Trophoblast cell (in vitro differentiated cells and primary cell): ENCODE results near the gene PCNT.

Experiments
- DNase-seq, 2 donors: peaks; one replicate each; pipeline ENCODE4 v3.0.0-alpha.2; 2016
- H2AFZ ChIP-seq: 2 replicates; pipeline ENCODE4 v1.6.1; 2013; ENCODE audit warnings: low read length, moderate library complexity, mild to moderate bottlenecking; ENCODE audit not compliant: insufficient read depth, poor library complexity
- H2AK5ac ChIP-seq: 2 replicates; pipeline ENCODE4 v1.6.1; 2013; ENCODE audit warnings: mild to moderate bottlenecking, low read length
- H2BK120ac ChIP-seq: 2 replicates; pipeline ENCODE4 v1.6.1; 2013; ENCODE audit warnings: low read length, mild to moderate bottlenecking, moderate library complexity; ENCODE audit not compliant: insufficient read depth, poor library complexity
- H2BK12ac ChIP-seq: 2 replicates; pipeline ENCODE4 v1.6.1; 2013; ENCODE audit warnings: mild to moderate bottlenecking, low read length, moderate library complexity
- H2BK5ac ChIP-seq: 2 replicates; pipeline ENCODE4 v1.6.1; 2013; ENCODE audit warnings: low read length, low read depth, moderate library complexity, mild to moderate bottlenecking; ENCODE audit not compliant: poor library complexity
- H3K14ac ChIP-seq: 2 replicates; pipeline ENCODE4 v1.6.1; 2013; ENCODE audit warnings: mild to moderate bottlenecking, low read length
- H3K18ac ChIP-seq: 2 replicates; pipeline ENCODE4 v1.6.1; 2013; ENCODE audit warnings: mild to moderate bottlenecking, low read length
- H3K23ac ChIP-seq: 2 replicates; pipeline ENCODE4 v1.6.1; 2013; ENCODE audit warnings: low read length
- H3K27ac ChIP-seq: 2 replicates; pipeline ENCODE4 v1.5.1; 2013; ENCODE audit warnings: low read depth, mild to moderate bottlenecking, inconsistent platforms, low read length, moderate library complexity
- H3K27me3 ChIP-seq: 2 replicates; pipeline ENCODE4 v1.6.1; 2013; ENCODE audit warnings: inconsistent platforms, mild to moderate bottlenecking, low read length, moderate library complexity; ENCODE audit not compliant: insufficient read depth
- H3K36me3 ChIP-seq, 2 experiments: 1 replicate in 1 of 2; 2 replicates in 1 of 2; pipeline ENCODE4 v1.6.1; 2013; ENCODE audit warnings: low read length in 2 of 2, mild to moderate bottlenecking in 2 of 2, moderate library complexity in 1 of 2; ENCODE audit not compliant: insufficient read depth in 2 of 2, control insufficient read depth in 1 of 2
- H3K4ac ChIP-seq: 2 replicates; pipeline ENCODE4 v1.6.1; 2013; ENCODE audit warnings: low read depth, mild to moderate bottlenecking, low read length, moderate library complexity
- H3K4me1 ChIP-seq, 2 experiments: 1 replicate in 1 of 2; 2 replicates in 1 of 2; pipeline ENCODE4 v1.6.1; 2013; ENCODE audit warnings: low read length in 2 of 2, mild to moderate bottlenecking in 2 of 2, moderate library complexity in 1 of 2; ENCODE audit not compliant: insufficient read depth in 2 of 2, control insufficient read depth in 1 of 2
- H3K4me2 ChIP-seq: 2 replicates; pipeline ENCODE4 v1.6.1; 2013; ENCODE audit warnings: inconsistent platforms, mild to moderate bottlenecking, low read length, moderate library complexity
- H3K4me3 ChIP-seq: 2 replicates; pipeline ENCODE4 v1.5.1; 2013; ENCODE audit warnings: mild to moderate bottlenecking, low read depth, low read length, inconsistent platforms
- H3K79me1 ChIP-seq: one replicate; pipeline ENCODE4 v1.6.1; 2013; ENCODE audit warnings: low read length
- H3K79me2 ChIP-seq: 2 replicates; pipeline ENCODE4 v1.6.1; 2013; ENCODE audit warnings: low read length, mild to moderate bottlenecking; ENCODE audit not compliant: control insufficient read depth, insufficient read depth, poor library complexity
- H3K9ac ChIP-seq: 2 replicates; pipeline ENCODE4 v1.6.1; 2013; ENCODE audit warnings: mild to moderate bottlenecking, low read length
- H3K9me3 ChIP-seq: 2 replicates; pipeline ENCODE4 v1.6.1; 2013; ENCODE audit warnings: low read depth, mild to moderate bottlenecking, control low read depth, inconsistent platforms, low read length; ENCODE audit not compliant: insufficient read depth
- H4K12ac ChIP-seq: 2 replicates; pipeline ENCODE4 v1.6.1; 2013; ENCODE audit warnings: low read depth, mild to moderate bottlenecking, low read length, moderate library complexity
- H4K8ac ChIP-seq: 2 replicates; pipeline ENCODE4 v1.6.1; 2013; ENCODE audit warnings: low read depth, mild to moderate bottlenecking, low read length, moderate library complexity
- H4K91ac ChIP-seq: one replicate; pipeline ENCODE4 v1.6.1; 2013; ENCODE audit warnings: low read depth, mild to moderate bottlenecking, low read length, moderate library complexity
- WGBS: extraction: QIAGEN DNeasy Blood & Tissue Kit; methylation state at CpG from one replicate; pipeline ENCODE4 v1.1.7; 2013; ENCODE audit warnings: missing lambda C conversion rate; ENCODE audit not compliant: insufficient read length, insufficient coverage; ENCODE audit errors: extremely low coverage; 5-methylcytosine and 5-hydroxymethylcytosine counted together

PCNT gene

DNA sequence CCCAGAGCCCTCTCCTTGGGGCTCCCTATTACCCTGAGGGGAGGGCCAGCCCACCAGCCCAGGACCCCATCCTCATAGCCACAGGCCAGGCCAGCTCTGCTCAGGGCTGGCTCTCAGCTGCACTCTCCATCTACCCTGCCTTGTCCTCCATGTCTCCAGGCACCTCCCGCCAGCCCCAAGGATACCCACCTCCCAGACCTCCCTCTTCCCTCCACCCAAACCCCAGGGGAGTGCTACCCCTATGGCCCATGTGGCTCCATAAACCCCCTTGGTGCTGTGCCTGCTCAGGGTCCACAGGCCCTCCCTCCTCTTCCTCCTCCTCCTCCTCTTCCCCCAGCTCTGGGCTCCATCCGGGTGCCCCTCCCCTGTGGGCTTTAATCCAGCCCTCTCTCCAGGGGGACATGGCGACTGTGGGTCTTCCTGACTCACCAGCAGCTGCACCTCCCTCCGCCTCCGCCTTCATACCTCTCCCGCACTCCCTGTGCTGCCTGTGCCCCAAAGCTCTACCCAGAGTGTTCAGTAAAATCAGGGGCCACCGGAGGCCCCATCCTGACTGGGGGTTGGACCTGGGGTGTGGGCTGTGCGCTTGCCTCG is 28.7 kb upstream of the PCNT start:
- peak overlapping the region; percentile 27 for H2BK12ac ChIP-seq
- no peak overlapping the region for H3K4me2 ChIP-seq
- no peak overlapping the region for H3K23ac ChIP-seq
- H3K9ac ChIP-seq: no peak overlapping the region
- peak overlapping the region; percentile 35 for H2BK5ac ChIP-seq
- no peak for DNase-seq
- no peak overlapping the region for H3K14ac ChIP-seq
- no peak overlapping the region for H3K4me3 ChIP-seq
- H4K8ac ChIP-seq: peak overlapping the region; percentile 70
- H2BK120ac ChIP-seq: no peak overlapping the region
- H3K4me1 ChIP-seq: peaks cover 12 to 19% of the 10 kb centered on the region in 2 experiments
- H4K12ac ChIP-seq: peak overlapping the region; percentile 41
- peaks cover 17 to 19% of the 10 kb centered on the region in 2 experiments for H3K36me3 ChIP-seq
- H3K18ac ChIP-seq: peak overlapping the region; percentile 29
- H3K79me1 ChIP-seq: peaks cover 6% of the 10 kb centered on the region
- peak overlapping the region; percentile 4 for H2AK5ac ChIP-seq
- no peaks in the 10 kb centered on the region for H3K27me3 ChIP-seq
- peaks cover 7% of the 10 kb centered on the region for H3K9me3 ChIP-seq
- no peaks in the 10 kb centered on the region for H3K79me2 ChIP-seq
- no peak overlapping the region for H4K91ac ChIP-seq
- H3K27ac ChIP-seq: no peak overlapping the region
- no CpG with 5 or more reads among the region's 9 CpGs for WGBS
- H2AFZ ChIP-seq: peak overlapping the region; percentile 70
- no peak overlapping the region for H3K4ac ChIP-seq

GRCh38 chr21:46295996-46296752 is 27.8 kb upstream of the PCNT start:
- Histone ChIP-seq H4K91ac (no peak overlapping the region), H4K8ac (no peak overlapping the region), H2AFZ (no peak overlapping the region), H3K79me2 (no peaks in the 10 kb centered on the region), H3K23ac (no peak overlapping the region), H3K27me3 (no peaks in the 10 kb centered on the region), H3K27ac (no peak overlapping the region), H3K4me2 (no peak overlapping the region), H3K18ac (no peak overlapping the region), H3K4ac (no peak overlapping the region), H3K14ac (no peak overlapping the region), H2BK12ac (no peak overlapping the region), H2BK5ac (no peak overlapping the region), H4K12ac (peak overlapping the region; percentile 50), H3K36me3 (peaks cover 20 to 22% of the 10 kb centered on the region in 2 experiments), H2BK120ac (no peak overlapping the region), H3K9me3 (peaks cover 7% of the 10 kb centered on the region), H3K4me1 (peaks cover 12 to 19% of the 10 kb centered on the region in 2 experiments), H3K79me1 (peaks cover 6% of the 10 kb centered on the region), H2AK5ac (no peak overlapping the region), H3K9ac (no peak overlapping the region), H3K4me3 (no peak overlapping the region)
- WGBS: no CpG with 5 or more reads among the region's 29 CpGs
- DNase-seq: peak in 1 of 2 donors; percentile 30

DNA sequence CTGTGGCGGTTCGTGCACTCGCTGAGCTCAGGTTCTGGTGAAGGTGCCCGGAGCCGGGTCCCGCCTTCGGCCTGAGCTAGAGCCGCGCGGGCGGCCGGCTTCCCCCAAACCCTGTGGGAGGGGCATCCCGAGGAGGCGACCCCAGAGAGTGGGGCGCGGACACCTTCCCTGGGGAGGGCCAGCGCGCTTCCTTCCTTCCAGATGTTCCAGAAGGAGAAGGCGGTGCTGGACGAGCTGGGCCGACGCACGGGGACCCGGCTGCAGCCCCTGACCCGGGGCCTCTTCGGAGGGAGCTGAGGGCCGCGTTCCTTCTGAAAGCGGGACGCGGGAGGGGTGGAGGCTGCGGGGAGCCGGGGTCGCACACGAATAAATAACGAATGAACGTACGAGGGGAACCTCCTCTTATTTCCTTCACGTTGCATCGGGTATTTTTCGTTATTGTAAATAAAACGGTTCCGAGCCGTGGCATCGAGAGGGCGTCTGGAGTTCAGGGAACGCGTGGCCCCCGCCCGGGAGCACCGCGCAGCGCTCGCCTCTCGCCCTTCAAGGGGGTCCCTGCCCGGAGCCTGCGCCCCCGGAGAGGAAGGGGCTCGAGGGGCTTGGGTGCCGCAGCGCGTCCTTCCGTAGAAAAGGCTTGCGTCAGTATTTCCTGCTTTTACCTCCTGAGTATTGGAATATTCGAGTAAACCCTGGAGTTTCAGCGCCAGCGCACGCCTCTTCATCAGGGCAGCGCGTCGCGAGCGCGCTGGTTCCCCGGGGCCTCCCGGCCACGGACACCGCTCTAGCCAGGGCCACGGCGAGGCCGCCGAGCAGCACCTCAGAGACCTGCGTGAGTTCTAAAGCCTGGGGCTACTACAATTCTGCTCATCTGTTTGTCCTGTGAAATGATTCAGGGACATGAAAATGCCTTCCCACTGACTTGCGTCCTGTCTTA is 26.4 kb upstream of the PCNT start:
- WGBS: no CpG with 5 or more reads among the region's 84 CpGs
- Histone ChIP-seq H3K27me3 (no peaks in the 10 kb centered on the region), H3K9me3 (peaks cover 3% of the 10 kb centered on the region)

DNA sequence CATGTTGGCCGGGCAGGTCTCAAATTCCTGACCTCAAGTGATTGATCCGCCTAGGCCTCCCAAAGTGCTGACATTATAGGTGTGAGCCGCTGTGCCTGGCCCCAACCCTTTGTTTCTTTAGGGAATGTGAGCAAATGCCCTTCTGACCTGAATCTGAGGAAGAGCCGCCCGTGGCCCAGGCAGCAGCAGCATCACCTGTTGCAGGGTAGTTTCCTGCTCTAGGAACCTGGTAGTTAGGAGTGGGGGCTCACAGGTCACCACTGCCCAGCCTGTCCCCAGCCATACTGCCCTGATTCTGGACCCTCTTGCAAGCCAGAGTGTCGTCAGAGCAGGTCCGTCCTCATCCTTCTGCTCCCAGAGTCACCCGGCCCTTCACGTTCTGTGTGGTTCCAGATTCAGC is 24.8 kb upstream of the PCNT start:
- WGBS: no CpG with 5 or more reads among the region's 9 CpGs
- no peak overlapping the region for H4K12ac ChIP-seq
- H3K79me2 ChIP-seq: no peaks in the 10 kb centered on the region
- no peak overlapping the region for H2AK5ac ChIP-seq
- no peak overlapping the region for H2AFZ ChIP-seq
- no peak overlapping the region for H3K9ac ChIP-seq
- peaks cover 6% of the 10 kb centered on the region for H3K79me1 ChIP-seq
- H3K18ac ChIP-seq: no peak overlapping the region
- no peak overlapping the region for H3K4ac ChIP-seq
- DNase-seq: no peak
- peaks cover 12 to 19% of the 10 kb centered on the region in 2 experiments for H3K4me1 ChIP-seq
- H3K9me3 ChIP-seq: peaks cover 3% of the 10 kb centered on the region
- H4K8ac ChIP-seq: no peak overlapping the region
- no peak overlapping the region for H2BK5ac ChIP-seq
- H3K27ac ChIP-seq: no peak overlapping the region
- peaks cover 20 to 22% of the 10 kb centered on the region in 2 experiments for H3K36me3 ChIP-seq
- H3K4me3 ChIP-seq: no peak overlapping the region
- no peak overlapping the region for H4K91ac ChIP-seq
- H3K4me2 ChIP-seq: no peak overlapping the region
- no peak overlapping the region for H2BK12ac ChIP-seq
- no peaks in the 10 kb centered on the region for H3K27me3 ChIP-seq
- H3K23ac ChIP-seq: no peak overlapping the region
- no peak overlapping the region for H3K14ac ChIP-seq
- no peak overlapping the region for H2BK120ac ChIP-seq

More for the DNA sequence above, 26.4 kb upstream of the PCNT start:
- Histone ChIP-seq H2AFZ (peak overlapping the region; percentile 52), H3K9ac (peak overlapping the region; percentile 70), H3K4me1 (peaks cover 12 to 19% of the 10 kb centered on the region in 2 experiments), H3K14ac (peak overlapping the region; percentile 73), H2BK120ac (peak overlapping the region; percentile 54), H3K4ac (no peak overlapping the region), H3K4me2 (peak overlapping the region; percentile 60), H2AK5ac (no peak overlapping the region), H4K8ac (peak overlapping the region; percentile 89), H2BK12ac (no peak overlapping the region), H3K27ac (no peak overlapping the region), H3K79me2 (no peaks in the 10 kb centered on the region), H4K12ac (peak overlapping the region; percentile 70), H3K18ac (peak overlapping the region; percentile 50), H3K79me1 (peaks cover 6% of the 10 kb centered on the region), H3K36me3 (peaks cover 21 to 22% of the 10 kb centered on the region in 2 experiments), H3K23ac (no peak overlapping the region), H3K4me3 (peak overlapping the region; percentile 49), H4K91ac (peak overlapping the region; percentile 78), H2BK5ac (no peak overlapping the region)
- no peak for DNase-seq
